ENCODE measurements around the gene CHCHD1. TPM values are rescaled to one million over a fixed set of nuclear protein-coding genes. Genes with fewer than 3 reads are reported as not detected.

The CHCHD1 gene
- total and polyA plus RNA-seq, 2 donors (not counting 3 experiments of a cell fraction or from before 2014, with no cell fraction given), result 31.7 to 39.2 TPM

- DNase-seq (ENCODE audit: low read depth, low spot score), result no peak
- Histone ChIP-seq H4K20me1 (replicated peaks; ENCODE audit: control insufficient read depth, extremely low read depth, insufficient read depth, low read length) (no peaks in the 10 kb centered on the region), H3K9me3 (replicated peaks; ENCODE audit: control insufficient read depth, insufficient read depth, low read length) (no peaks in the 10 kb centered on the region), H3K4me3 (replicated peaks in 1 of 3; ENCODE audit: insufficient read depth in 1 of 3, low read depth in 1 of 3, low read length in 3 of 3) (no peak overlapping the region), H3K9ac (replicated peaks; ENCODE audit: extremely low read depth, insufficient read depth, low read length) (no peak overlapping the region), H3K27ac (ENCODE audit: insufficient read depth, low read depth, low read length) (no peak overlapping the region), H3K4me2 (ENCODE audit: insufficient read depth, low read length) (no peak overlapping the region), H2AFZ (ENCODE audit: low read depth, low read length) (no peak overlapping the region), H3K4me1 (ENCODE audit: control insufficient read depth, extremely low read depth, insufficient read depth, low read length) (peaks cover 4% of the 10 kb centered on the region), H3K9me1 (replicated peaks; ENCODE audit: control insufficient read depth, extremely low read depth, insufficient read depth, low read length) (no peaks in the 10 kb centered on the region), H3K27me3 (ENCODE audit: control insufficient read depth in 2 of 2, insufficient read depth in 2 of 2, low read length in 2 of 2) (no peaks in the 10 kb centered on the region), H3K79me2 (ENCODE audit: control insufficient read depth, insufficient read depth, low read length) (no peaks in the 10 kb centered on the region), H3K36me3 (ENCODE audit: control insufficient read depth in 2 of 2, extremely low read depth in 1 of 2, insufficient read depth in 2 of 2, low read length in 2 of 2) (peaks cover 14 to 35% of the 10 kb centered on the region in 2 experiments)
- TF ChIP-seq MAX (IDR thresholded peaks at IDR 0.05; ENCODE audit: insufficient read depth, insufficient read length) (no peak), MYC (IDR thresholded peaks at IDR 0.05; ENCODE audit: low read depth, low read length) (no peak), POLR2AphosphoS5 (IDR thresholded peaks at IDR 0.05; ENCODE audit: insufficient read depth, low read depth, low read length) (no peak), CTCF (IDR thresholded peaks at IDR 0.05; ENCODE audit: extremely low read depth in 1 of 2, insufficient read depth in 1 of 2, low read depth in 1 of 2, low read length in 2 of 2) (no peak)
- POLR2A ChIA-PET, result no interaction called here
- FAIRE-seq, result no peak
- CTCF ChIA-PET, result interaction anchor here (0.6 to 1.3 kb wide), 2 partner anchors 10 to 13 kb away, joined by 3 to 4 read pairs; no protein-coding TSS in a partner anchor
- dilution Hi-C loops (cut with MboI; ENCODE audit: extremely low pct_ligation_motif_present, low sequenced_read_pairs), result no loop called here
- BruUV-seq (replicated peaks), result no TSS peak
- intact Hi-C loops (cut with micrococcal nuclease), result no loop called here
These were observed 24.5 kb downstream of the CHCHD1 start for GRCh38 chr10:73806176-73806950.
